Measurements from ENCODE around the gene CERKL.
"Not testable (repeated sequence)": the region's sequence is repeated elsewhere in the genome, so short reads cannot be mapped to it uniquely, and the experiment has no call there.

Gene CERKL

DNA sequence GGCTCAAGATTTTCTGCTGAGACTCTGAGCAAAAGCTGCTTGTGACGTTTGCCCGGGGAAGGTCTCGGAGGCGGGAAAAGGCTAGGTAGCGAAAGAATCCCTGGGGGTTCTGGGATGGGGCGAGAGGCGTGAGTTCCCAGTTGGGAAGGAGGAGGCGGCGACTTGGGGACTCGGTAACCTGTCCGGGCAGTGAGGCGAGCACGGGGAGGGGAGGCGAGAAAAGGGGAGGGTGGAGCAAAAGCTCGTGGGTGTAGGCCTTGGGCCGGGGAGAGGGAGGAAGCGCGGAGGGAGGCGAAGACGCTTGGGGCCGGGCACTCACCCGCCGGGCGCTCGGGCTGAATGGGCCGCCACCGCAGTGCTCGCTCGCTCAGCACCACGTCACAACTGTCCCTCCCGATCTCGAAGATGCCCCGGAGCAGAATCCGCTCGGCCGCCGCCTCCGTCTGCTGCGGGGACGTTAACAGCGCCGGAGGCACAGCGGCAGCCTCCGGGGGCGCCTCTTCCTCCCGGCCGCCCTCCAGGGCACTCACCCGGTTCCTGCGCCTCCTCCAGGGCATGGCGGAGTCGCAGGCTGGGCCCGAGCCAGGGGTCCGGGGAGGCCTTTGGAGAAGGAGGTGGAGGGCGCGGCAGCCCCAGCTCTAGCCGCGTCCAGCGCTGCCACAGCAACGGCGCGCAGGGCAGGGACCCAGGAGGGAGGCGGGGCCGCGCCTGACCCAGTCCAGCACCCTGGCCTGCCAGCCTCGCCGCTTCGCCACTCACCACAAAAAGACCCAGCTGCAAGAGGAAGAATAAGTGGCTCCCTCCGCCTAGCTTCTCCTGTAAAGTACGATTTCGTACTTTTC lies at the start of gene CERKL:
Gene CERKL, minus strand, starts transcription at position 656 of the 842 bp plus-strand sequence. Its CDS starts 99 bp downstream, at position 557.
- peak; percentile 74 for DNase-seq (ENCODE audit: low spot score)

GRCh38 chr2:181702519-181702918 lies 45.6 kb upstream of the CERKL start:
- DNase-seq (ENCODE audit: low spot score): not testable (repeated sequence)

GRCh38 chr2:181698223-181698622 lies 41.3 kb upstream of the CERKL start:
- no peak for DNase-seq (ENCODE audit: low spot score)

DNA sequence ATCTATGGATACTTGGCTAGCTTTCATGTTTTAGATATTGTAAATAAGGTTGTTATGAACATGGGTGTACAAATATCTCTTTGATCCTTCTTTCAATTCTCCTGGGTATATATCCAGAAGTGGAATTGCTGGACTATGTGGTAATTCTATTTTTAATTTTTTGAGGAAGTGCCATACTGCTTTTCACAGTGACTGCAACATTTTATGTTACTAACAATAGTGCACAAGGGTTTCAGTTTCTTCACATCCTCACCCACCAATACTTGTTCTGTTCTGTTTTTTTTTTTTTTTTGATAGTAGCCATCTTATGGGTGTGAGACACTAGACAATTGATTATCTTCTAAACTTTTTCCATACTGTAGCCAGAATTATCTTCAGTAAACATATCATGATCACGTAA lies 40.7 kb upstream of the CERKL start:
- no peak for DNase-seq (ENCODE audit: low spot score)

GRCh38 chr2:181697126-181697525 lies 40.2 kb upstream of the CERKL start:
- no peak for DNase-seq (ENCODE audit: low spot score)

DNA sequence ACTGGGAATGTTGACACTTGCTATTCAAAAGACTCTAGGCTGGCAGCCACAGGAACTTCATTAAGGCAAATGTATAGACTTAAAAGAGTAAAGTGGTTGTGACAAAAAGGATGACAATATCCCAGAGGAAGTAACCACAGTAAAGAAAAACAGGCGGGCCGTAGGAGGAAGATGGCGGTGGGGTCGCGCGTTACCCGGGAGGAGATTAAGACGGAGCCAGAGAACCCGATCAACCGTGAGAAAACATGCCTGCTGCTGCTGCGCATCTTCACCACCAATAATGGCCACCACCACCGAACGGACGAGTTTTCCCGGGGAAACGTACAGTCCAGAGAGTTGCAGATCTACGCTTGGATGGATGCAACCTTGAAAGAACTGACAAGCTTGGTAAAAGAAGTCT lies 37.4 kb upstream of the CERKL start:
- DNase-seq (ENCODE audit: low spot score): no peak

DNA sequence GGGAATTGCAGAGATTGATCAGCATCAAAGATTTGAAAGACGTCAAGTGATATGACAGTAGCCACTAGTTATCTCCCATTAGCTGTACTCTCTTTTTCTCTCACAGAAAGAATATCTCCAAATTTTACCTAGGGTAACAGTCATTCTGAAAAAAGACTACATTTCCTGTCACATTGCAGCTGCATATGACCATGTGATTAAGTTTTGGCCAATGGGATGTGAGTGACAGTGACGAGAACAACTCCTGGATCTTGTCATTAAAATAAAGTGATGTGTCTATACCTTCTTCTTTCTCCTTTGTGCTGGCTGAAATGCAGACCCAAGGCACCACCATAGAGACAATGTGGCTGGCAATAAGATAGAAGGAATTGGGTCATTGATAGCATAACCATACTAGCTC lies 34.0 kb upstream of the CERKL start:
- DNase-seq (ENCODE audit: low spot score): no peak

- no peak for DNase-seq (ENCODE audit: low spot score)
Measured at GRCh38 chr2:181686576-181687185, 29.8 kb upstream of the CERKL start.

DNA sequence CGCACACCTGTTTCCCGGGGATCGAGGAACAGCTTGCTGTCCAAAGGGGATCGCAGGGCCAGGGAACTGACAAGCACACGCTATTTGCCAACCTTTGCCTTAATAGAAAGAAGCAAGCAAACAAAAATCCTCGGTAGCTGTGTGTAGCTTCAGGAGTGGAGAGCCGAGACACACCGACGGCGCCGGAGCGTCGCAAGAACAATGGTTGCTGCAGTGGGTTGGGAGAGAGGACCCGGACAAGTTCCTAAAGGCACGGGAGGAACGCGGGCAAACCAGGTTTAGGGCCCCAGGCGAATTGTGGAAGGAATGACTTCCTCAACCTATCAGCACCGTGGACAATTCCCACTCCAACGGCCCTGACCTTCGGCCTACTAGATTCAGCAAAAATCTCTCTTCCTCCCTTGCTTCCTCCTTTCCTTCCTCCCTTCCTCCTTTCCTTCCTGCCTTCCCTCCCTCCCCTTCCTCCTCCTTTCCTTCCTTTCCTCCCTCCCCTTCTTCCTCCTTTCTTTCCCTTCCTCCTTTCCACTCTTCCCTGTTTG lies 28.3 kb upstream of the CERKL start:
- DNase-seq (ENCODE audit: low spot score): peak; percentile 34

DNA sequence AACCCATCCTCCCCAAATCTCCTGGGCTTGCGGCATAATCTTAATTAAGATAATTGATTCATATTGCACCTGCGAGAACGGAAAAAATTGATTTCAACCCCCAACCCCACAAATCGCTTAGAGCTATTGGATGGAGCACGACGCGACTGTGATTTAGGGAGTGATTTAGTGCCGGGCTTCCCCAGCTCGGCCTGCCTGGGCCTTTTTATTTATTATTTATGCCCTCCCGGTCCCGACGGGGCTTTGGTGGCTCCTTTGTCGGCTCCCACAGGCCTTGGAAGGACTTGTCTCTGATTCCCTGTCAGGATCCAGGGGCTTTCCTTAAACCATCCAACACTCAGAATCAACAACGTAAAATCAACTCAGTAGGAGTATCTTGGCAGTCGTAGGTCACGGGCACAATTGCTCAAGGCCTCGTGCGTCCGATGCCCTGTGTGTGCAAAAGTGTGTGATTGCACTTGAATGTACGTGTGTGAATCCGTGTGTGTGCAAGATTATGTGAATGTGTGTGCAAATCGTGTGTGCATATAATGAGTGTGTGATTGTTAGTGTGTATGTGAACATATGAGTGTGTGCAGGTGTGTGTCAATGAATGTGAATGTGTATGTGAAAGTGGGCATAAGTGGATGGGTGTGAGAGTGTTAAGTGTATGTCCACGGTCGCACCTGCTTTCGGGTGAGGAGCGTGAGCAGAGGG lies 27.7 kb upstream of the CERKL start:
- no peak for DNase-seq (ENCODE audit: low spot score)

DNA sequence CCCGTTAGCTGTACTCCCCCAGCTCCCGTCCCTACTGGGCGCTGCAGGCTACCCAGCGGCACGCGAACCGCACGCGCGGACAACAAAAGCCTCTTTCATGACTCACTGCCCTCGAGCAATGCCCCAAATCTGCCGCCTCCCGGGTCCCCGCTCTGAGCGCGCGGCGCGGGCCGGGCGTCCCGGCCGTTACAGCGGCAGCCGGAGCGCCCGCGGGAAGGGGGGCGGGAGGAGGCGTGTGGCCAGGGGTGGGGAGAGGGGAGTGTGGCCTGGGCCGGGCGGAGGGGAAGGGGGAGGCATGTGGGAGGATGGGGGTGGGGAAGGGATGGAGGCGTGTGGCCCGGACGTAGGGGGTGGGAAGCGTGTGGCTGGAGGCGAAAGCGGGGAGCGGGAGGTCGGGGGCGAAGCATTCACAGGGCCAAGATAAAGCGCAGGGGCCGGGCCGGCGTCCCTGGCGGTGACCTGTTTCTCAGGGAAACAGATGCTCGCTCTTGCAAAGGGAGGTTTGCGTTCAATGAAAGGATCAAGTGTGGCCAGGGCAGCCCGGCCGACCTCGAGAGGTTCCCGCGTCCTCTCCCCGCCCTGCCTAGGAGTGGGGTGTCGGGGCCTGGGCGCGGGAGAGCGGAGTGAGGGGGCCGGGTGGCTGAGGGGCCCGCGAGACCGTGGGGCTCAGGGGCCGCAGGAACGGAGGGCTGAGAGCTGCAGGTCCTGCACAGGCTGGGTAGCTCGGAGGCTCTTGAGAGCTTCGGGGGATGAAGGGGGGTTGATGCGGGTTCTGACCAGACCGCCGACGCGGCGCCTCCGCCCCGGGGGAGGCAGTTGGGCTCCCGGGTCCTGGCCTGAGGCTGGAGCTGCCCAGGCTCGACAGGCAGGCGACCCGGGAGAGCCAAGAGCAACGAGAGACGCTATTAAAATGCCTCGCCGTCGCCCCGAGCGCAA lies 26.9 kb upstream of the CERKL start:
- peak; percentile 76 for DNase-seq (ENCODE audit: low spot score)

GRCh38 chr2:181682795-181683517 lies 26.1 kb upstream of the CERKL start:
- no peak for DNase-seq (ENCODE audit: low spot score)

DNA sequence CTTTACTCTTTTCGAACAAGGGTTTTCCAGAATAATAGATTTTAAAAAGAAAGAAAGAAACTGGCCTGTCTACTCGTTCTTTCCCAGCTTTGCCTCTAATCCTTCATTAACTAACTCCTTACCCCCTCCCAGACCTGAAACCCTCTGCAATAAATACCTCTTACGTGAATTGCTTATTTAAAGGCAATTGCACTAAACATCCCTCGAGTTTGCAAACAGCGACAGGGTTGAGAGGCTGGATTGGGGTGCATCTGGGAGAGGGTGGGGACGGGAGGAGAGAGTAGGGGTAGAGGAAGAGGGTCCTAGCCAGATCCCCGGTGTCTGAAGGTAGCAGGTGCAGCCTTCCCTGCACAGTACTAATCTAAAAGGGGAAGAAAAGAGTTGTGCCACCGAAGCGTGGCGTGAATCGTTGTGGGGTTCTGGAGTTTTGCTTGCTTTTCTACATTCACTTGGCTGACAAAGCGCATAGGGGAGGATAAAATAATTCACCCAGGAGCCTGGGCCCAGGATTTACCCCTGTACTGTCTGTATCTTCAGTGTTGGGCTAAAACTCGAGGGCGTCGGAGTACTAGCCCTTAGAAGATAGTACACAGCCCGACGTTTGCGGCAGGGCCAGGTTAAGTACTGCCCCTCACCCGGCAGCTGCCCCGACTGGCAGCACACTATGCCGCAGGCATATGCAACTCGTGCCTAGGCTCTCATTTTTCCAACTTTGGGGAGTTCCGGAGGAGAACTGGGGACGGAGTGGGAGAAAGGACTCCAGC lies 25.3 kb upstream of the CERKL start:
- DNase-seq (ENCODE audit: low spot score): no peak

DNA sequence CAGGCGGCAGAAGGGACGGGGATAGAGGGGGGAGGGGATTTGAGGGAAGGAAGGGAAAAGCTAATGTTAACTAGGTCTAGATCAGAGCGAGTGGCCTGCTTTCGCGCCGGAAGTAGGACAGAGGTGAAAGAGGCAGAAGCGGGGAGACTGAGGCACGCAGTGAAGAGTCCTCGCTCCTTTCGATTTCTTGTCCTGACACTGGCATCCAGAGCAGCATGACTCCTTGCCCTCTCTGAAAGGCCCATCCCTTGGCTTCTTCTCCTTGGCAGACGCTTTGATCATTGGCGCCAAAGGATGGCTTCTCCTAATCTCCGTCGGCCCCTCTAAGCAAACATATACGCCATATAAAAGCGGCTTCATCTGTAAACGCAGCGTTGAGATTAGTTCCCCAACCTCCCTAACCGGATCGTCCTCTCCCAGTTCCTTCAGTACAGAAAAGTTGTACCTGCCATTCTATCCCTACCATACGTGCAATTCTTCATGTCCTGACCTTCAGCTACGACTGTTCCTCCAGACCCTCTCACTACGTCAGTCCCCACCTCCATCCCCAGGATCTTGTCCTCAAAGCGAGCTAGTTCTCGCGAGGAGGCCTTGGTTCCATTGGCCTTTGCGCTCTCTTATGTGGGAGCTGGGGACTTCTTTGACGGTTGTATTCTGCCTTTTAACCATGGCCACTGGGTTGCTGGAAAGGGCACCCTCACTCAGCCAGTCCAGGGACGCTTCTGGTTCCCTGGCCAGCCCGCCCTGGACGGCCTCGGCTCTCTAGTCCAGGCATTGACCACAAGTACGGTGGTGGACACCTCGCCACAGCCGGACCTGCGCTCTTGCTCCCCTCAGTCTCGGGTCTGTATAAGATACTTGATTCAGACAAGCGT lies 24.3 kb upstream of the CERKL start:
- no peak for DNase-seq (ENCODE audit: low spot score)

DNA sequence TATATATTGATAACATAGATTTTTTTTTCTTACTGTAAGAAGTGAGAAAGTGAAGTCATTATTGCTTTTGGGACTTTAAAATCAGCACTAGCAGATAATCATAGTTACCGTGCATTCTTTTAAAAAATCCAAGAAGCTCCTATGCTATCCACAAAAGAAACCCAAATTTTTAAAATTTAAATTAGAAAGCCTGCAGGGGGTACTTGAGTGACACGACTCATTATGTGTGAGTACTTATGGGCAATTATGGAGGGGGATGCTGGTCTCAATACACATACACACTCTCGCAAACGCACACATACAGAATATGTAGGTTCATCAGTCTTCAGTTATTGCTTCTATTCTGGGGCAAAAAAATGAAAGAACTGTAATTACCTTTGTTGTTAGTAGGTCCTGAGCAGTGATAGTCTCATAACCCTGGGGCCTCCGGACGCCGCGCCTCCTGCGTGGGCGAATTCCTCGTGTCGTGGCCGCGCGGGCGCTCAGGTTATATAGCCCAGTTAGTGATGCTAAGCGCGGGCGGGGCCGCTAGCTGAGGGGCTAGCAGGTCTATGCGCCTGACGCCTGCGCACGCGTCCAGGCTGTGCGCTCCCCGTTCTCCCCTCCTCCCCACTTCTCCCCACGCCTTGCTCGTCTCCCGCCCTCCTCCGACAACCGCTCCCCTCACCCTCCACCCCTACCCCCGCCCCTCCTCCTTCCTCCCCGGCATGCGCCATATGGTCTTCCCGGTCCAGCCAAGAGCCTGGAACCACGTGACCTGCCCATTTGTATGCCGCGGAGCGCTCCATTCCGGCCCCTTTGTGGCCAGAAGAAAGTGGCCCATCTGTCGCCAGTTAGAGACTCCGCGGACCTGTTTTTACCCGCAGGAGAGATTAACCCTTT lies 23.4 kb upstream of the CERKL start, which contains the start of gene NEUROD1:
Gene NEUROD1, minus strand, starts transcription at position 463 of the 882 bp plus-strand sequence. CDS start 1,657 bp downstream, outside the sequence.
- no peak for DNase-seq (ENCODE audit: low spot score)

GRCh38 chr2:181679544-181679979 lies 22.7 kb upstream of the CERKL start:
- DNase-seq (ENCODE audit: low spot score): no peak

DNA sequence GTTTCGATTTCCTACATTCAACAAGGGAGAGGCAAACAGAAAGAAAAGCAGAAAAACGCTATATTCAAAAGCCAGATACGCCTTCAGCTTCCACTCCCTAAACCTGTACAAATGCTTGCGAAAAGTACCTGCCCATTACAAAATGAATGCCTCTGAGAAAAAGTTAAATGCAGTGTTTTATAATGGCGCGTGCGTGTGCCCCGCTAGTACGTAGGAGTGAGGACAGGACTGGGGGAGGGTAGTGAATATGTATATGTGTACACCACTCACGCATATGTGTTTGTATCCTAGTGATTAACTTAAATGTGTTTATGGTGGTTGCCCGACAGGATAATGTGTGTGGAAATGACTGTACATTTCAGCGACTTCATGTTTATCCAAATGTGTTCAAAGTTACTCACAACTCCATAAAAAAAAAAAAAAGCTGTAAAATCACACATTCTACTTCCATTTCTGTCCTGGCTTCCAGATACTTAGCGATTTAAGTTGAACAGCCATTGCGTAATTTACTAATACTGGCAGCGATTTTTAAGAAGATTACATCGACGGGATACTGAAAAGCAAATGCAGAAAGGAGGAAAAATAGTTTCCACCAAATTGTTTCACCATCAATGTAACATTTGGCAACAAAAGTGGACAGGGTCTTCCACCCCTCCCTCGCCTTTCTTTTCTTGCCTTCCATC lies 22.1 kb upstream of the CERKL start:
- DNase-seq (ENCODE audit: low spot score): no peak

All from AG20443 (cell line).